GM23338 (cell line): Measurements from ENCODE around the gene ACAD10. TPM values are rescaled to one million over a fixed set of nuclear protein-coding genes. Genes with fewer than 3 reads are reported as not detected.

Source experiments
- ATAC-seq: fragments of 200-7000 bp; cut with Tn5 transposase; 3 replicates; pipeline ENCODE4 v1.9.1; 2020
- DNase-seq: peaks from one replicate; pipeline ENCODE4 v3.0.0-alpha.2; 2015; ENCODE audit warnings: low spot score
- H2AFZ ChIP-seq: fragments of 200-600 bp; sonication (generic); 2 replicates; pipeline ENCODE4 v1.8.0; 2016; ENCODE audit warnings: antibody characterized with exemption, mild to moderate bottlenecking, moderate library complexity
- H3F3A ChIP-seq: fragments of 200-600 bp; sonication (generic); replicated peaks from 2 replicates; pipeline ENCODE4 v1.8.0; 2017; ENCODE audit warnings: antibody characterized with exemption, mixed run types, low read depth
- H3K27ac ChIP-seq: fragments of 200-600 bp; sonication (generic); 2 replicates; pipeline ENCODE4 v1.6.1; 2016; ENCODE audit warnings: low read depth
- H3K27me3 ChIP-seq: fragments of 200-600 bp; sonication (generic); 2 replicates; pipeline ENCODE4 v1.8.0; 2016; ENCODE audit warnings: mild to moderate bottlenecking, mixed run types, moderate library complexity; ENCODE audit not compliant: insufficient read depth
- H3K36me3 ChIP-seq: fragments of 200-600 bp; sonication (generic); 2 replicates; pipeline ENCODE4 v1.8.0; 2016; ENCODE audit warnings: mild to moderate bottlenecking; ENCODE audit not compliant: insufficient read depth
- H3K4me1 ChIP-seq: fragments of 200-600 bp; sonication (generic); 2 replicates; pipeline ENCODE4 v1.8.0; 2016; ENCODE audit warnings: mild to moderate bottlenecking, moderate library complexity; ENCODE audit not compliant: insufficient read depth
- H3K4me2 ChIP-seq: fragments of 200-600 bp; sonication (generic); 2 replicates; pipeline ENCODE4 v1.7.1; 2017; ENCODE audit warnings: mixed run types
- H3K4me3 ChIP-seq: fragments of 200-600 bp; sonication (generic); 2 replicates; pipeline ENCODE4 v1.6.1; 2016; ENCODE audit warnings: mixed run types
- H3K79me2 ChIP-seq: fragments of 200-600 bp; sonication (generic); replicated peaks from 2 replicates; pipeline ENCODE4 v1.8.0; 2017; ENCODE audit warnings: mild to moderate bottlenecking; ENCODE audit not compliant: insufficient read depth
- H3K9me2 ChIP-seq: fragments of 200-600 bp; sonication (generic); 2 replicates; pipeline ENCODE4 v1.8.0; 2017; ENCODE audit not compliant: insufficient read depth
- H4K20me1 ChIP-seq: fragments of 200-600 bp; sonication (generic); replicated peaks from 2 replicates; pipeline ENCODE4 v1.8.0; 2017; ENCODE audit warnings: mild to moderate bottlenecking; ENCODE audit not compliant: insufficient read depth
- H3K27ac Mint-ChIP-seq: 2 replicates; pipeline ENCODE4 v1.8.0; 2020; ENCODE audit warnings: inconsistent platforms, mild to moderate bottlenecking, moderate library complexity, mixed read lengths
- H3K27me3 Mint-ChIP-seq: 3 replicates; pipeline ENCODE4 v1.8.0; 2022; ENCODE audit warnings: low read depth, mild to moderate bottlenecking, moderate library complexity, mixed read lengths, inconsistent platforms; ENCODE audit not compliant: insufficient read depth, poor library complexity
- H3K36me3 Mint-ChIP-seq: 3 replicates; pipeline ENCODE4 v1.8.0; 2021; ENCODE audit warnings: low read depth, mild to moderate bottlenecking, inconsistent platforms, moderate library complexity, mixed read lengths
- H3K4me1 Mint-ChIP-seq: 3 replicates; pipeline ENCODE4 v1.8.0; 2020; ENCODE audit warnings: mild to moderate bottlenecking, inconsistent platforms, mixed read lengths
- H3K4me3 Mint-ChIP-seq: 3 replicates; pipeline ENCODE4 v1.8.0; 2021; ENCODE audit warnings: moderate library complexity, mild to moderate bottlenecking, inconsistent platforms, mixed read lengths
- H3K9me3 Mint-ChIP-seq: 3 replicates; pipeline ENCODE4 v1.8.0; 2020; ENCODE audit warnings: moderate library complexity, mild to moderate bottlenecking, inconsistent platforms, mixed read lengths
- CREB1 ChIP-seq: fragments of 250-450 bp; sonication (Bioruptor Pico); IDR thresholded peaks from 2 replicates; pipeline ENCODE4 v1.5.0; 2020; ENCODE audit warnings: low read depth, mild to moderate bottlenecking, moderate library complexity
- ETS1 ChIP-seq: IDR thresholded peaks from 2 replicates; pipeline ENCODE4 v1.6.1; 2016; ENCODE audit warnings: antibody characterized with exemption
- EZH2phosphoT487 ChIP-seq: fragments of 200-600 bp; sonication (generic); IDR thresholded peaks from one replicate; pipeline ENCODE4 v1.8.1; 2018; ENCODE audit warnings: antibody characterized with exemption; ENCODE audit not compliant: unreplicated experiment
- JUNB ChIP-seq: IDR thresholded peaks from one replicate; pipeline ENCODE4 v1.6.1; 2016; ENCODE audit warnings: antibody characterized with exemption; ENCODE audit not compliant: unreplicated experiment
- POLR2AphosphoS5 ChIP-seq: IDR thresholded peaks from 2 replicates; pipeline ENCODE4 v1.6.1; 2016; ENCODE audit warnings: antibody characterized with exemption, low read depth
- REST ChIP-seq: IDR thresholded peaks from one replicate; pipeline ENCODE4 v1.6.1; 2018; ENCODE audit warnings: antibody characterized with exemption; ENCODE audit not compliant: unreplicated experiment
- ZNF331 ChIP-seq: fragments of 250-450 bp; sonication (Bioruptor Pico); IDR thresholded peaks from 2 replicates; pipeline ENCODE4 v1.5.0; 2020; ENCODE audit warnings: low read depth, mild to moderate bottlenecking, moderate library complexity
- ZNF462 ChIP-seq: fragments of 250-450 bp; sonication (Bioruptor Pico); IDR thresholded peaks from 2 replicates; pipeline ENCODE4 v1.5.0; 2020; ENCODE audit warnings: mild to moderate bottlenecking, moderate library complexity
- polyA plus RNA-seq: library from polyadenylated mRNA; unstranded; fragments of >200 nt; fragmentation: Nextera tagmentation; extraction: Ambion mirVana; gene quantifications from 2 replicates; pipeline ENCODE4 v1.2.1, GENCODE V29; 2016
- total RNA-seq: library from RNA; depleted of rRNA; stranded (reverse); fragments of >200 nt; shearing (Covaris generic); gene quantifications from 2 replicates; pipeline ENCODE4 v1.2.3, GENCODE V29; 2014

Gene ACAD10
- total and polyA plus RNA-seq, 2 experiments from 2014 or later, result 16.3 to 23.1 TPM

GRCh38 chr12:111730420-111730819 lies 44.6 kb downstream of the ACAD10 start:
- Mint-ChIP-seq H3K27me3 (peaks cover 5% of the 10 kb centered on the region), H3K4me1 (no peaks in the 10 kb centered on the region), H3K4me3 (no peak overlapping the region), H3K36me3 (peaks cover 18% of the 10 kb centered on the region; the same call in 2 of the 3 replicates), H3K9me3 (peaks cover 3% of the 10 kb centered on the region; the same call in 2 of the 3 replicates), H3K27ac (no peak overlapping the region)
- TF ChIP-seq EZH2phosphoT487 (no peak), ETS1 (no peak), CREB1 (CRISPR knock-in tag) (no peak), JUNB (no peak)
- H3K79me2 ChIP-seq, result no peaks in the 10 kb centered on the region
- no peak overlapping the region for H3K4me2 ChIP-seq
- no peaks in the 10 kb centered on the region for H3K4me1 ChIP-seq
- DNase-seq (no peak), ATAC-seq (no peak)
- H2AFZ ChIP-seq, result no peak overlapping the region
- no peaks in the 10 kb centered on the region for H3K9me2 ChIP-seq
- H4K20me1 ChIP-seq, result no peaks in the 10 kb centered on the region
- H3K27ac ChIP-seq, result no peak overlapping the region
- H3F3A ChIP-seq, result no peaks in the 10 kb centered on the region
- no peaks in the 10 kb centered on the region for H3K27me3 ChIP-seq
- no peak overlapping the region for H3K4me3 ChIP-seq
- H3K36me3 ChIP-seq, result no peaks in the 10 kb centered on the region

- Histone ChIP-seq H3K36me3 (no peaks in the 10 kb centered on the region), H2AFZ (no peak overlapping the region), H3K27ac (no peak overlapping the region), H3K79me2 (no peaks in the 10 kb centered on the region), H3F3A (no peaks in the 10 kb centered on the region), H3K9me2 (no peaks in the 10 kb centered on the region), H4K20me1 (no peaks in the 10 kb centered on the region), H3K4me2 (no peak overlapping the region), H3K4me1 (no peaks in the 10 kb centered on the region), H3K27me3 (no peaks in the 10 kb centered on the region), H3K4me3 (no peak overlapping the region)
- Mint-ChIP-seq H3K27me3 (peaks cover 5% of the 10 kb centered on the region), H3K4me3 (no peak overlapping the region), H3K27ac (no peak overlapping the region), H3K9me3 (no peaks in the 10 kb centered on the region), H3K36me3 (peaks cover 23% of the 10 kb centered on the region), H3K4me1 (no peaks in the 10 kb centered on the region)
- no peak for TF ChIP-seq ZNF331 (CRISPR knock-in tag)
- TF ChIP-seq ZNF462 (CRISPR knock-in tag), result no peak
- TF ChIP-seq REST, result no peak
- no peak for TF ChIP-seq POLR2AphosphoS5
- ATAC-seq (no peak), DNase-seq (no peak)
These were observed 46.9 kb downstream of the ACAD10 start for GRCh38 chr12:111732786-111733185.
